CD4-positive, alpha-beta memory T cell (primary cell): Measurements from ENCODE around the gene OR7D4. TPM values are rescaled to one million over a fixed set of nuclear protein-coding genes. Genes with fewer than 3 reads are reported as not detected.

Experiments used
- CTCF ChIA-PET: fragments of 350-600 bp; sonication (Branson Sonifier 250); formaldehyde crosslinking; loops from one replicate; lab custom pipeline; 2021; ENCODE audit warnings: inconsistent platforms; ENCODE audit not compliant: partially characterized antibody; lab: Charles Lee
- POLR2A ChIA-PET: fragments of 350-600 bp; sonication (Branson Sonifier 250); formaldehyde crosslinking; loops from one replicate; lab custom pipeline; 2021; ENCODE audit not compliant: partially characterized antibody; lab: Charles Lee
- DNase-seq, 5 donors: peaks; one replicate each; pipeline versions ENCODE4 v3.0.0 to v3.0.0-alpha.2; 2020 to 2022; ENCODE audit warnings: mixed read lengths in 1 of 5
- H3K27ac ChIP-seq: one replicate; pipeline ENCODE4 v1.7.0; 2013; ENCODE audit warnings: low read depth, low read length
- H3K27me3 ChIP-seq: 2 replicates; pipeline ENCODE4 v1.7.0; 2013; ENCODE audit warnings: mild to moderate bottlenecking, low read length, moderate library complexity; ENCODE audit not compliant: insufficient read depth
- H3K36me3 ChIP-seq: 2 replicates; pipeline ENCODE4 v1.7.0; 2013; ENCODE audit warnings: mild to moderate bottlenecking, low read length, moderate library complexity; ENCODE audit not compliant: insufficient read depth
- H3K4me1 ChIP-seq: 2 replicates; pipeline ENCODE4 v1.7.0; 2013; ENCODE audit warnings: mild to moderate bottlenecking, low read length, moderate library complexity; ENCODE audit not compliant: insufficient read depth
- H3K4me3 ChIP-seq, 2 donors: one replicate each; pipeline ENCODE4 v1.7.0; 2013; ENCODE audit warnings: low read length in 2 of 2, mild to moderate bottlenecking in 1 of 2
- H3K9me3 ChIP-seq, 2 donors: one replicate each; pipeline ENCODE4 v1.7.0; 2013; ENCODE audit warnings: low read length in 2 of 2, control low read depth in 1 of 2; ENCODE audit not compliant: control insufficient read depth in 1 of 2
- H3K27ac Mint-ChIP-seq, 7 donors: one replicate each; pipeline ENCODE4 v1.8.0; 2020 to 2021; ENCODE audit warnings: mixed read lengths in 7 of 7, mild to moderate bottlenecking in 6 of 7, inconsistent platforms in 3 of 7, moderate library complexity in 3 of 7
- H3K27me3 Mint-ChIP-seq, 2 donors: one replicate each; pipeline ENCODE4 v1.8.0; 2020 to 2021; ENCODE audit warnings: mixed read lengths in 2 of 2
- H3K36me3 Mint-ChIP-seq, 2 donors: one replicate each; pipeline ENCODE4 v1.8.0; 2020 to 2021; ENCODE audit warnings: mixed read lengths in 2 of 2, inconsistent platforms in 1 of 2, mild to moderate bottlenecking in 1 of 2
- H3K4me1 Mint-ChIP-seq, 4 donors: one replicate each; pipeline ENCODE4 v1.8.0; 2020 to 2021; ENCODE audit warnings: mixed read lengths in 4 of 4, mild to moderate bottlenecking in 1 of 4
- H3K4me3 Mint-ChIP-seq, 8 donors: one replicate each; pipeline ENCODE4 v1.8.0; 2020 to 2021; ENCODE audit warnings: mixed read lengths in 8 of 8, mild to moderate bottlenecking in 7 of 8, moderate library complexity in 6 of 8, inconsistent platforms in 3 of 8
- H3K9me3 Mint-ChIP-seq, 8 donors: one replicate each; pipeline ENCODE4 v1.8.0; 2020 to 2021; ENCODE audit warnings: mixed read lengths in 8 of 8, mild to moderate bottlenecking in 5 of 8, inconsistent platforms in 3 of 8, moderate library complexity in 1 of 8
- intact Hi-C: fragments of 100-400 bp; cut with micrococcal nuclease; formaldehyde crosslinking; loops from one replicate; pipeline ENCODE4 v1.15.1; 2023
- polyA plus RNA-seq, 2 donors: library from polyadenylated mRNA; unstranded; fragments of 300-500 nt; fragmentation: Illumina TruSeq; gene quantifications; one replicate each; pipeline ENCODE4 v1.2.3, GENCODE V29; 2021
- total RNA-seq, 2 experiments: library from RNA; stranded (reverse); gene quantifications; one replicate each; pipeline ENCODE4 v1.2.3, GENCODE V29; 2021

OR7D4 gene
- total and polyA plus RNA-seq, 4 experiments from 2014 or later: not detected

DNA sequence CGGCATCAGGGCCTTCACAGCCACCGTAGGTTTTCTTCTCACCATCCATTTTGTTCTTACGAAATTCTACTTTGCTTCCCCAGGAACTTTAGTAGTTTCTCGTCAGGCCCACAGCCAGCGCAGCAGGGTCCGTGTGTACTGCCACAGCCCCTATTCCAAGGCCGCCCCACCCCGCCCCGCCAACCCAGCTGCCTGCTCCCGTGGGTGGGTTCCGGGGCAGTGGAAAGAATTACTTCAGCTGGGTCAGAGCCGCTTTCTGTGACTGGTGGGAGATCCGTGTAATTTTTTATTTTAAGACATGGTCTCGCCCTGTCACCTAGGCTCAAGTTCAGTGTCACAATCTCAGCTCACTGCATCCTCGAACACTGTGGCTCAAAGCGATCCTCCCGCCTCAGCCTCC, 36.4 kb downstream of the OR7D4 start:
- Histone ChIP-seq H3K4me1 (no peaks in the 10 kb centered on the region), H3K27me3 (no peaks in the 10 kb centered on the region), H3K27ac (no peak overlapping the region), H3K4me3 (no peak overlapping the region), H3K36me3 (no peaks in the 10 kb centered on the region), H3K9me3 (no peaks in the 10 kb centered on the region)
- DNase-seq: no peak
- H3K4me3 Mint-ChIP-seq: no peak overlapping the region
- intact Hi-C loops: no loop called here
- H3K4me1 Mint-ChIP-seq: no peaks in the 10 kb centered on the region
- ChIA-PET POLR2A (no interaction called here), CTCF (no interaction called here)
- H3K9me3 Mint-ChIP-seq: peaks cover 2 to 8% (median 6%) of the 10 kb centered on the region in 8 donors
- H3K36me3 Mint-ChIP-seq: no peaks in the 10 kb centered on the region
- no peak overlapping the region for H3K27ac Mint-ChIP-seq
- H3K27me3 Mint-ChIP-seq: peaks cover 0 to 5% of the 10 kb centered on the region in 2 donors

DNA sequence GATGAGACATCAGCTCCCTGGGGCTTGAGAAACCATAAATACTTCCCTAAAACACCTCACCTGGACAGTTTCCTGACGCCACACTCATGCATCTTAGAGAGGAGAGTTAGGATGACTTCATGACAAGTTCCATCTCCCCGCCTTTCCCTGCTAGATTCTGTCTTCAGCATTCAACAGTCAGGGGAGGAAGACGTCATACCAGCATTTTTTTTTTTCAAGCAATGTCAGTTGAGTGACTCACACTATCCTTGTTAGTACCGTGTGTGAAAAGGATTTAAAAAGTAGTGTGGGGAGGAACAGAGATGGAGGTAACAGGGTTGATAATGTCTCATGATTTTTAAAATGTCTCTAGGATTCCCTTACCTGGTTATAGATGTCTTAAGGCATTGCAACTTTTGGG, 40.5 kb downstream of the OR7D4 start, which contains the start of gene OR7D2:
Gene OR7D2, plus strand, starts transcription at position 79 of the 400 bp plus-strand sequence. CDS start 6,803 bp downstream, outside the sequence.
- Mint-ChIP-seq H3K4me3 (no peak within 1 kb of the TSS), H3K36me3 (no peaks in the 10 kb centered on the region), H3K9me3 (peaks cover 0 to 4% (median 0%) of the 10 kb centered on the region in 8 donors), H3K27ac (no peak within 1 kb of the TSS), H3K27me3 (peaks cover 0 to 4% of the 10 kb centered on the region in 2 donors), H3K4me1 (no peaks in the 10 kb centered on the region)
- Histone ChIP-seq H3K9me3 (no peaks in the 10 kb centered on the region), H3K27me3 (no peaks in the 10 kb centered on the region), H3K36me3 (no peaks in the 10 kb centered on the region), H3K4me1 (no peaks in the 10 kb centered on the region), H3K27ac (no peak within 1 kb of the TSS), H3K4me3 (no peak within 1 kb of the TSS)
- ChIA-PET CTCF (no interaction called here), POLR2A (no interaction called here)
- intact Hi-C loops: no loop called here
- no peak for DNase-seq

DNA sequence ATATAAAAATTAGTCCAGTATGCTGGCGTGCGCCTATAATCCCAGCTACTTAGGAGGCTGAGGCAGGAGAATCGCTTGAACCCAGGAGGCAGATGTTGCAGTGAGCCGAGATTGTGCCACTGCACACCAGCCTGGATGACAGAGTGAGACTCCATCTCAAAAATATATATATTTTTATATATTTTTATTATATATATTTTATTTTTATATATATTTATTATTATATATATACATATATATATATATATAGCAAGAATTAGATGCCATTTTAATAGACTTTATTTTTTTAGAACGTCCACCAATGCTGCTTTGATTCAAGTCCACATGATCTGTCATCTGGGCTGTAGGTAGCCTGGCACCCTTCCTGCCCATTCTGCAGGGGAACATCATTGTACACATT, 44.1 kb downstream of the OR7D4 start:
- no peaks in the 10 kb centered on the region for H3K36me3 Mint-ChIP-seq
- no peak overlapping the region for H3K27ac Mint-ChIP-seq
- no peak overlapping the region for H3K4me3 Mint-ChIP-seq
- no peaks in the 10 kb centered on the region for H3K4me1 Mint-ChIP-seq
- peaks cover 0 to 4% of the 10 kb centered on the region in 2 donors for H3K27me3 Mint-ChIP-seq
- POLR2A ChIA-PET: no interaction called here
- Histone ChIP-seq H3K27me3 (no peaks in the 10 kb centered on the region), H3K9me3 (no peaks in the 10 kb centered on the region), H3K27ac (no peak overlapping the region), H3K4me1 (no peaks in the 10 kb centered on the region), H3K4me3 (no peak overlapping the region), H3K36me3 (no peaks in the 10 kb centered on the region)
- H3K9me3 Mint-ChIP-seq: peaks cover 0 to 7% (median 0%) of the 10 kb centered on the region in 8 donors
- no peak for DNase-seq
- CTCF ChIA-PET: no interaction called here
- intact Hi-C loops: no loop called here

DNA sequence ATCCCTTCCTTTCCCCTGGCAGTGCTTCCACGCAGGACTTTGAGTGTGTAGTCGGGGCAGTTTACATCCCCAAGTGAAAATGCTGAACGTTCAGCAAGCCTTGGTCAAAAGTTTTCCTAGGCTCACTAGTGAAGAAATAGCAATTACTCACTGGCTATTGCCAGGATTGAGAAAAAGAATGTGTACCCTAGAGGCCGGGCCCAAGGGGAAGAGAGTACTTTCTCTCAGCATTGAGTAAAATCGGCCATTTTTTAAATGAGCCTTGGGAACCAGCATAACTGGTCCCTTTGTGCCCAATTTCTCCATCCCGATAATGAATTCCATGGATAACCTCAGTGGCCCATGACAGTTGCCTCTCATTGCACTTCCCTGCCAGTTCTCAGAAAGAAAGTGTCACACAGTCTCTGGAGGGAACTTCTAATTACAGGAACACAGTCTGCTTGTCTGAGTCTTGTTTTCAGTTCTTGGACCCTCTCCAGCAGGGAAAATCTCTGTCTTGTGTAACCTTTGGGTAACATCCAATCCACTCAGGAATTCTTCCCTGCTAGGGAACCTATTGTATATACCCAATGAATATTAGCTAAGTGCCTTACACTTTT, 47.9 kb downstream of the OR7D4 start:
- Histone ChIP-seq H3K4me3 (no peak overlapping the region), H3K9me3 (no peaks in the 10 kb centered on the region), H3K27ac (no peak overlapping the region), H3K4me1 (no peaks in the 10 kb centered on the region), H3K27me3 (no peaks in the 10 kb centered on the region), H3K36me3 (no peaks in the 10 kb centered on the region)
- no peak for DNase-seq
- H3K4me3 Mint-ChIP-seq: no peak overlapping the region
- H3K9me3 Mint-ChIP-seq: peaks cover 0 to 5% (median under 1%) of the 10 kb centered on the region in 8 donors
- POLR2A ChIA-PET: no interaction called here
- peaks cover 0 to 2% (median 0%) of the 10 kb centered on the region in 4 donors for H3K4me1 Mint-ChIP-seq
- intact Hi-C loops: no loop called here
- CTCF ChIA-PET: no interaction called here
- H3K27me3 Mint-ChIP-seq: no peaks in the 10 kb centered on the region
- H3K36me3 Mint-ChIP-seq: peaks cover 8 to 9% of the 10 kb centered on the region in 2 donors
- no peak overlapping the region for H3K27ac Mint-ChIP-seq

DNA sequence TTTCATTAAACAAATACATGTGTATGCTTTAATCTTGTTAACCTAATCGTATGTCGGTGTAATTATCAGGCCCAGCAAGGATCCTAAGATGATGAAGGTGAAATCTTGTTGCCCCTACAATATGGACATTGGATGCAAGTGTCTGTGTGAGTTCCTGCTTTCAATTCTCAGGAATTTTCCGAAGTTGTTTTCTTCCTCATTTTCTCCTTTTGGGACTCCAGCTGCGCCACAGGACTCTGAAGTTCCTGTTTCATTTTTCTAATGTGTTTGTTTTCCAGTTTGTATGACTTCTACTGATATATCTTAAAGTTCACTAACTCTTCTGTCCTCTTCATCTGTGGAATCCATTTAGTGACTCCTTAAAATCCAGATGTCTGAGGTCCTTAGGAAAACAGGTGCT, 52.5 kb downstream of the OR7D4 start:
- intact Hi-C loops: no loop called here
- H3K27me3 Mint-ChIP-seq: no peaks in the 10 kb centered on the region
- Histone ChIP-seq H3K27me3 (no peaks in the 10 kb centered on the region), H3K36me3 (peaks cover 13% of the 10 kb centered on the region), H3K4me3 (no peak overlapping the region), H3K9me3 (no peaks in the 10 kb centered on the region), H3K4me1 (no peaks in the 10 kb centered on the region), H3K27ac (no peak overlapping the region)
- ChIA-PET CTCF (no interaction called here), POLR2A (no interaction called here)
- H3K4me3 Mint-ChIP-seq: no peak overlapping the region
- DNase-seq: no peak
- peaks cover 0 to 7% (median 3%) of the 10 kb centered on the region in 8 donors for H3K9me3 Mint-ChIP-seq
- peaks cover 39 to 47% of the 10 kb centered on the region in 2 donors for H3K36me3 Mint-ChIP-seq
- H3K4me1 Mint-ChIP-seq: peaks cover 0 to 2% (median 0%) of the 10 kb centered on the region in 4 donors
- H3K27ac Mint-ChIP-seq: no peak overlapping the region

DNA sequence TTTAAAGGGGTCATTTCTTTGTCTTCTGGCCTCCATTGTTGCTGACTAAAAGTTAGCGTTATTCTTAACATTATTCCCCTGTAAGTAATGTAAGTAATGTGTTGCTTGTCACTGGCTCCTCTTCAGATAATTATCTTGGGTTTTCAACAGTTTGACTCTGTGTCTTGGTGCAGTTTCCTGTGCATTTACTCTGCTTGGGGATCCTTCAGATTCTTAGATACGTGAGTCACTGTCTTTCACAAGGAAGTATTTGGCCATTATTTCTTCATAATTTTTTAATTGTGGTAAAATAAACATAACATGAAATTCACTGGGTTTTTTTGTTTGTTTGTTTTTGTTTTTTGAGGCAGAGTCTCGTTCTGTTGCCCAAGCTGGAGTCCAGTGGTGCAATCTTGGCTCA, 54.1 kb downstream of the OR7D4 start:
- no peak overlapping the region for H3K4me3 Mint-ChIP-seq
- H3K36me3 ChIP-seq: peaks cover 29% of the 10 kb centered on the region
- H3K27ac Mint-ChIP-seq: no peak overlapping the region
- H3K27me3 Mint-ChIP-seq: no peaks in the 10 kb centered on the region
- peaks cover 55 to 63% of the 10 kb centered on the region in 2 donors for H3K36me3 Mint-ChIP-seq
- H3K27me3 ChIP-seq: no peaks in the 10 kb centered on the region
- peaks cover 0 to 2% (median 0%) of the 10 kb centered on the region in 4 donors for H3K4me1 Mint-ChIP-seq
- CTCF ChIA-PET: no interaction called here
- no peak overlapping the region for H3K27ac ChIP-seq
- H3K4me3 ChIP-seq: no peak overlapping the region
- DNase-seq: no peak
- no peaks in the 10 kb centered on the region for H3K9me3 ChIP-seq
- H3K9me3 Mint-ChIP-seq: peaks cover 0 to 16% (median 5%) of the 10 kb centered on the region in 8 donors
- intact Hi-C loops: no loop called here
- POLR2A ChIA-PET: no interaction called here
- no peaks in the 10 kb centered on the region for H3K4me1 ChIP-seq

DNA sequence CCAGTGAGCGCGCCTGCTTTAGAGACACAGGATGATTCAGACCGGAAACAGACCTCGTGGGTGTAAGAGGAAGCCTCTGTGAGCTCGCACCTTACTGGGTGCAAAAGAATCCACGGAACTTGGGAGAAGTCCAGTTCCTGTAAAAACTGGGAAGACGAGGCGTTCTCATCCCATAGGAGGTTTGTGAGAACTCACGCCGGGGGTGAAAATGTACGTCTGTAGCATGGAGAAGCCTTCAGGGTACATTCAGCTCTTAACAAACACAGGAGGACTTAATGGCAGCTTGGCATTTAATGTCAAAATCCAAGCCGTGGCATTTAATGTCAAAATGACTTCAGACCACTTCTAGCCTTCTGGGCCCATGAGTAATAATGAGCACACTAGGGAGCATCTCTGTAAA, 58.0 kb downstream of the OR7D4 start:
- intact Hi-C loops: no loop called here
- H3K9me3 Mint-ChIP-seq: peaks cover 0 to 23% (median 7%) of the 10 kb centered on the region in 8 donors

More for the DNA sequence above, 58.0 kb downstream of the OR7D4 start:
- Mint-ChIP-seq H3K27me3 (no peaks in the 10 kb centered on the region), H3K4me1 (peaks cover 0 to 1% (median 0%) of the 10 kb centered on the region in 4 donors), H3K36me3 (peaks cover 77 to 91% of the 10 kb centered on the region in 2 donors), H3K27ac (no peak overlapping the region), H3K4me3 (no peak overlapping the region)
- Histone ChIP-seq H3K27ac (no peak overlapping the region), H3K4me3 (no peak overlapping the region), H3K9me3 (no peaks in the 10 kb centered on the region), H3K4me1 (no peaks in the 10 kb centered on the region), H3K36me3 (peaks cover 62% of the 10 kb centered on the region), H3K27me3 (no peaks in the 10 kb centered on the region)
- DNase-seq: no peak
- ChIA-PET CTCF (no interaction called here), POLR2A (no interaction called here)
